ENCODE data around the gene ATP8B1. TPM values are rescaled to one million over a fixed set of nuclear protein-coding genes. Genes with fewer than 3 reads are reported as not detected.

ATP8B1 gene
- total and polyA plus RNA-seq, 2 of the 8 experiments (the other 6 are each of a cell fraction or from before 2014, with no cell fraction given) = 1.1 to 4.6 TPM

GRCh38 chr18:57737400-57738060 lies 65.6 kb downstream of the ATP8B1 start (continued):
- no peak for TF ChIP-seq MAFK (IDR thresholded peaks at IDR 0.05; ENCODE audit: low read depth, low read length)
- no peak for TF ChIP-seq CHD7 (IDR thresholded peaks at IDR 0.05; ENCODE audit: insufficient replicate concordance, low read length)
- TF ChIP-seq EZH2 (IDR thresholded peaks at IDR 0.05; ENCODE audit: low read depth, low read length, severe bottlenecking) = no peak
- TF ChIP-seq POLR2A (IDR thresholded peaks at IDR 0.05; ENCODE audit: control extremely low read depth in 1 of 2, low read depth in 2 of 2, low read length in 2 of 2) = no peak
- TF ChIP-seq SIRT6 (IDR thresholded peaks at IDR 0.05; ENCODE audit: low read length) = no peak
- no peak for TF ChIP-seq CHD2 (IDR thresholded peaks at IDR 0.05; ENCODE audit: low read length)
- no peak for TF ChIP-seq NRF1 (IDR thresholded peaks at IDR 0.05; ENCODE audit: low read depth, low read length)
- no peak for TF ChIP-seq JUND (IDR thresholded peaks at IDR 0.05; ENCODE audit: low read length)
- no peak for TF ChIP-seq EGR1 (IDR thresholded peaks at IDR 0.05; ENCODE audit: borderline replicate concordance, low read depth, low read length)

Data from H1 (cell line).